Breast epithelium (tissue), 3 donors: ENCODE measurements around the gene ARFRP1.

Experiments used
- POLR2AphosphoS5 ChIP-seq, 3 donors: sonication (generic); formaldehyde crosslinking; IDR thresholded peaks; one replicate each; pipeline ENCODE4 v1.6.1; 2017; ENCODE audit warnings: antibody characterized with exemption in 3 of 3
- TF ChIP-seq, protein P1 (sequence below), 3 donors: fragments of 450-650 bp; IDR thresholded peaks; one replicate each; pipeline ENCODE4 v1.5.1; 2016 to 2017; ENCODE audit warnings: antibody characterized with exemption in 3 of 3, mild to moderate bottlenecking in 3 of 3, moderate library complexity in 3 of 3

DNA sequence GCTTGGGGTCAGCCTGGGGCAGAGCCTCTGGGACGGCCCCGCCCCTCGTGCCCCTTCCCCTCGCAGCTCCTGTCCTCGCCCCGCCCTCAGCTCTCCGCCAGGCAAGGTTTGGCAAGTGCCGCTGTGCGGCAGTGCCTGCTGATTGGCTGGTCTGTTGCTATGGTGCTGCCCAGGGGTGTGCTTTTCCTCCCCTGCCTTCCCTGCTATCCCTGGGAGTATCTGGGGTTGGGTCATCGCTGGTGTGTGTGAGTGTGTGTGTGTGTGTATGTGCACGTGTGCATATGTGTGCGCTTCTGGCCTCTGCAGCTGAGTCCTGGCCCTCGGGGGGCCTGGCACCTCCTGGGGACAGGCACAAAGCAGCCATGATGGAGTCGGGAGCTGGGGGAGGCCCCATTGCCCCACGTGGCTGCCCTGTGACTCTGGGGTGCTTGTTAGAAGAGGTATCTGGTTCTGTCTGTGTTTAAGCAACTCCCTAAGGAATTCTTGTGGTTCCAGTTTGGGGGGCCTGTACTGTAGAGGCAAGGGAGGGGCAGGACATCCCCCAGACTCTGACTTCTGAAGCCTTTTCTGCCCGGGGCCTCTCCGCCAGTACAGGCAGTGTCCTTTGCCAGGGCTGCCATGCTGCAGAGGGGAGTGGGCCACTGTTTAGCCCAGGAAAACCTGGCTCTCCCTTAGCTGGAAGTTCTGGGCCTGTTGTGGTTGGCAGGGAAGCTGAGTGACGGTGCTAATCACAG is 42.7 kb downstream of the ARFRP1 start:
- TF ChIP-seq, protein P1, sequence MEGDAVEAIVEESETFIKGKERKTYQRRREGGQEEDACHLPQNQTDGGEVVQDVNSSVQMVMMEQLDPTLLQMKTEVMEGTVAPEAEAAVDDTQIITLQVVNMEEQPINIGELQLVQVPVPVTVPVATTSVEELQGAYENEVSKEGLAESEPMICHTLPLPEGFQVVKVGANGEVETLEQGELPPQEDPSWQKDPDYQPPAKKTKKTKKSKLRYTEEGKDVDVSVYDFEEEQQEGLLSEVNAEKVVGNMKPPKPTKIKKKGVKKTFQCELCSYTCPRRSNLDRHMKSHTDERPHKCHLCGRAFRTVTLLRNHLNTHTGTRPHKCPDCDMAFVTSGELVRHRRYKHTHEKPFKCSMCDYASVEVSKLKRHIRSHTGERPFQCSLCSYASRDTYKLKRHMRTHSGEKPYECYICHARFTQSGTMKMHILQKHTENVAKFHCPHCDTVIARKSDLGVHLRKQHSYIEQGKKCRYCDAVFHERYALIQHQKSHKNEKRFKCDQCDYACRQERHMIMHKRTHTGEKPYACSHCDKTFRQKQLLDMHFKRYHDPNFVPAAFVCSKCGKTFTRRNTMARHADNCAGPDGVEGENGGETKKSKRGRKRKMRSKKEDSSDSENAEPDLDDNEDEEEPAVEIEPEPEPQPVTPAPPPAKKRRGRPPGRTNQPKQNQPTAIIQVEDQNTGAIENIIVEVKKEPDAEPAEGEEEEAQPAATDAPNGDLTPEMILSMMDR (IDR thresholded peaks at IDR 0.05): no peak
- no peak for TF ChIP-seq POLR2AphosphoS5 (IDR thresholded peaks at IDR 0.05)
